HepG2 (cell line): ENCODE measurements around the gene COG1. TPM values are rescaled to one million over a fixed set of nuclear protein-coding genes. Genes with fewer than 3 reads are reported as not detected.

ENCODE experiments used
- CBX5 ChIP-seq: sonication (generic); formaldehyde crosslinking; IDR thresholded peaks from 2 replicates; pipeline ENCODE4 v1.4.0; 2020; ENCODE audit warnings: missing genetic modification reagents, borderline replicate concordance
- DNMT3B ChIP-seq: conservative IDR thresholded peaks from 2 replicates; pipeline ENCODE4 v1.6.1; 2016; ENCODE audit warnings: missing biosample characterization, control low read depth
- ELF4 ChIP-seq: sonication (generic); formaldehyde crosslinking; IDR thresholded peaks from 2 replicates; pipeline ENCODE4 v1.5.0; 2020; ENCODE audit warnings: missing genetic modification reagents, mild to moderate bottlenecking, moderate library complexity, borderline replicate concordance
- FOSL1 ChIP-seq: sonication (generic); formaldehyde crosslinking; IDR thresholded peaks from 2 replicates; pipeline ENCODE4 v1.9.0; 2021; ENCODE audit warnings: missing genetic modification reagents, borderline replicate concordance
- FOXO1 ChIP-seq: sonication (generic); formaldehyde crosslinking; IDR thresholded peaks from 2 replicates; pipeline ENCODE4 v1.4.0; 2020; ENCODE audit warnings: missing genetic modification reagents
- HDAC1 ChIP-seq: sonication (generic); formaldehyde crosslinking; IDR thresholded peaks from 2 replicates; pipeline ENCODE4 v1.5.1; 2020; ENCODE audit warnings: mild to moderate bottlenecking, missing genetic modification reagents
- HDAC2 ChIP-seq: sonication (generic); formaldehyde crosslinking; IDR thresholded peaks from 2 replicates; pipeline ENCODE4 v1.4.0; 2020; ENCODE audit warnings: missing genetic modification reagents
- MBNL3 ChIP-seq: fragments of 250-450 bp; sonication (Bioruptor Pico); conservative IDR thresholded peaks from 2 replicates; pipeline ENCODE4 v1.8.0; 2022; ENCODE audit warnings: mild to moderate bottlenecking, inconsistent platforms
- MTA3 ChIP-seq: sonication (generic); formaldehyde crosslinking; IDR thresholded peaks from 2 replicates; pipeline ENCODE4 v1.4.0; 2020; ENCODE audit warnings: missing genetic modification reagents
- NBN ChIP-seq: fragments of 450-650 bp; conservative IDR thresholded peaks from 2 replicates; pipeline ENCODE4 v1.6.1; 2017
- NCOA2 ChIP-seq: sonication (generic); formaldehyde crosslinking; IDR thresholded peaks from 2 replicates; pipeline ENCODE4 v1.8.0; 2022; ENCODE audit warnings: inconsistent platforms
- RARA ChIP-seq: IDR thresholded peaks from 2 replicates; pipeline ENCODE4 v1.6.1; 2016; ENCODE audit warnings: missing genetic modification reagents, missing compliant biosample characterization
- SP4 ChIP-seq: sonication (generic); formaldehyde crosslinking; IDR thresholded peaks from 2 replicates; pipeline ENCODE4 v1.8.1; 2023; ENCODE audit warnings: mild to moderate bottlenecking, missing genetic modification reagents
- SUZ12 ChIP-seq: fragments of 150-350 bp; IDR thresholded peaks from 2 replicates; pipeline ENCODE4 v1.6.1; 2014; ENCODE audit warnings: low read depth, low read length
- ZFY ChIP-seq: sonication (generic); formaldehyde crosslinking; IDR thresholded peaks from 2 replicates; pipeline ENCODE4 v1.4.0; 2020; ENCODE audit warnings: missing genetic modification reagents
- ZNF331 ChIP-seq: sonication (generic); formaldehyde crosslinking; IDR thresholded peaks from 2 replicates; pipeline ENCODE4 v1.4.0; 2020; ENCODE audit warnings: missing genetic modification reagents
- ZNF432 ChIP-seq: sonication (generic); formaldehyde crosslinking; IDR thresholded peaks from 2 replicates; pipeline ENCODE4 v1.5.0; 2020; ENCODE audit warnings: missing genetic modification reagents, mild to moderate bottlenecking, borderline replicate concordance
- ZNF672 ChIP-seq: sonication (generic); formaldehyde crosslinking; IDR thresholded peaks from 2 replicates; pipeline ENCODE4 v1.8.1; 2022; ENCODE audit warnings: missing genetic modification reagents
- ZNF772 ChIP-seq: sonication (generic); formaldehyde crosslinking; IDR thresholded peaks from 2 replicates; pipeline ENCODE4 v1.5.0; 2020; ENCODE audit warnings: mild to moderate bottlenecking, missing genetic modification reagents
- polyA plus RNA-seq, 8 experiments: library from polyadenylated mRNA; depleted of rRNA in 3 of 8; stranded (reverse) in 7 of 8; unstranded in 1 of 8; fragments of >200 nt; fragmentation: Illumina TruSeq in 4 of 8; extraction: Trizol in 4 of 8; gene quantifications; 2 replicates each; pipeline versions ENCODE4 v1.2.1 to v1.2.3, GENCODE V29; 2011 to 2016; ENCODE audit warnings: low read depth in 4 of 8, missing spikeins in 1 of 8, mixed read lengths in 1 of 8; ENCODE audit not compliant: insufficient read depth in 1 of 8
- total RNA-seq, 5 experiments: library from RNA; depleted of rRNA; stranded (reverse); fragments of >200 nt; fragmentation: Illumina TruSeq; extraction: Trizol; gene quantifications; 2 replicates each; pipeline ENCODE4 v1.2.3, GENCODE V29; 2016; ENCODE audit warnings: low read depth in 1 of 5
- TF ChIP-seq, protein P1 (sequence below): sonication (generic); formaldehyde crosslinking; IDR thresholded peaks from 2 replicates; pipeline ENCODE4 v1.5.0; 2020; ENCODE audit warnings: missing genetic modification reagents
- TF ChIP-seq, protein P2 (sequence below): sonication (generic); formaldehyde crosslinking; IDR thresholded peaks from 2 replicates; pipeline ENCODE4 v1.8.1; 2023; ENCODE audit warnings: mild to moderate bottlenecking, inconsistent platforms, moderate library complexity, missing genetic modification reagents, borderline replicate concordance
- TF ChIP-seq, protein P3 (sequence below): sonication (generic); formaldehyde crosslinking; IDR thresholded peaks from 2 replicates; pipeline ENCODE4 v1.8.1; 2023; ENCODE audit warnings: mild to moderate bottlenecking, missing genetic modification reagents, borderline replicate concordance
- TF ChIP-seq, protein P4 (sequence below): sonication (generic); formaldehyde crosslinking; IDR thresholded peaks from 2 replicates; pipeline ENCODE4 v1.8.1; 2023; ENCODE audit warnings: missing genetic modification reagents, inconsistent platforms, borderline replicate concordance
- TF ChIP-seq, protein P5 (sequence below): sonication (generic); formaldehyde crosslinking; IDR thresholded peaks from 2 replicates; pipeline ENCODE4 v1.5.0; 2020; ENCODE audit warnings: mild to moderate bottlenecking, missing genetic modification reagents
- TF ChIP-seq, protein P6 (sequence below): sonication (generic); IDR thresholded peaks from 2 replicates; pipeline ENCODE4 v1.6.1; 2016; ENCODE audit warnings: low read depth, borderline replicate concordance

COG1 gene
- total and polyA plus RNA-seq, 2 of the 13 experiments (the other 11 are each of a cell fraction or from before 2014, with no cell fraction given) = 36.6 to 39.7 TPM

DNA sequence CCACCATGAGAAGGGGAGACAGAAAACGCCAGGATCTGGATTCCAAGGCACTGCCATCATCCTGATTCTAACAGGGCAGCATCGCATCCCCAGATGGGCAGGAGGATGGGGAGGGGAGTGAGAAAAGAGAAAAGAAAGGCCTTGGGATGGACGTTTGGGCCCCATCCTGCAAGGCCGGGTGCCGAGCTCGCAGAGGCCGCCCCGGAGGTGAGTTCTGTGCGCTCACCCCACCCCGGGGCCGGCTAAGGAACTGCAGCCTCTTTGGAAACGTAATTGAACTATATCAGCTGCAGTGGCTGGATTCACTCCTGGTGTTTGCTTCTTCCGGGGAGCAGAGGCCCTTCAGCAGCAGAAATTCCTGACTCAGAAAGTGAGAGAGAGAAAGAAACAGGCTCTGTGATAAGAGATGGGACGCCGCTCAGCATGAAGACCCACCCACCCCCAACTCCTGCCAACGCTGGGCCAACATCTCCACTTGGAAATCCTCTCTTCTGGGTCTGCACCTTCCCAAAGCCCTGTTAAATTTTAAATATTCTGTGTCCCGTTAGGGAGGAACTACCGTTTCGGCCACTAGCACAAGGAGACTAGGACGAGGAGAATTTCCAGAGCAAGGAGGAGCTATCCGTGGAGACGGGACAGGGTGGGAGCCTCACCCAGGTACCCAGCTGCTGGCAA lies 36.6 kb upstream of the COG1 start (continued):
- TF ChIP-seq SP4 (no peak), SUZ12 (no peak), ZFY (CRISPR knock-in tag) (no peak), ZNF672 (no peak), ZNF432 (CRISPR knock-in tag) (no peak), DNMT3B (CRISPR knock-in tag) (no peak; the same call in 1 of the 2 replicates), NBN (no peak), ZNF772 (CRISPR knock-in tag) (no peak), MBNL3 (CRISPR knock-in tag) (no peak), FOXO1 (CRISPR knock-in tag) (peak; percentile 39; the same call in 1 of the 2 replicates), CBX5 (CRISPR knock-in tag) (peak; percentile 66), NCOA2 (CRISPR knock-in tag) (peak; percentile 45; the same call in 1 of the 2 replicates), HDAC2 (CRISPR knock-in tag) (peak; percentile 54), HDAC1 (no peak), ZNF331 (CRISPR knock-in tag) (peak; percentile 67; the same call in 1 of the 2 replicates), FOSL1 (CRISPR knock-in tag) (no peak), RARA (CRISPR knock-in tag) (no peak), ELF4 (CRISPR knock-in tag) (no peak), MTA3 (CRISPR knock-in tag) (no peak)
- TF ChIP-seq, protein P1, sequence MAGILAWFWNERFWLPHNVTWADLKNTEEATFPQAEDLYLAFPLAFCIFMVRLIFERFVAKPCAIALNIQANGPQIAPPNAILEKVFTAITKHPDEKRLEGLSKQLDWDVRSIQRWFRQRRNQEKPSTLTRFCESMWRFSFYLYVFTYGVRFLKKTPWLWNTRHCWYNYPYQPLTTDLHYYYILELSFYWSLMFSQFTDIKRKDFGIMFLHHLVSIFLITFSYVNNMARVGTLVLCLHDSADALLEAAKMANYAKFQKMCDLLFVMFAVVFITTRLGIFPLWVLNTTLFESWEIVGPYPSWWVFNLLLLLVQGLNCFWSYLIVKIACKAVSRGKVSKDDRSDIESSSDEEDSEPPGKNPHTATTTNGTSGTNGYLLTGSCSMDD (CRISPR knock-in tag) = no peak
- TF ChIP-seq, protein P2, sequence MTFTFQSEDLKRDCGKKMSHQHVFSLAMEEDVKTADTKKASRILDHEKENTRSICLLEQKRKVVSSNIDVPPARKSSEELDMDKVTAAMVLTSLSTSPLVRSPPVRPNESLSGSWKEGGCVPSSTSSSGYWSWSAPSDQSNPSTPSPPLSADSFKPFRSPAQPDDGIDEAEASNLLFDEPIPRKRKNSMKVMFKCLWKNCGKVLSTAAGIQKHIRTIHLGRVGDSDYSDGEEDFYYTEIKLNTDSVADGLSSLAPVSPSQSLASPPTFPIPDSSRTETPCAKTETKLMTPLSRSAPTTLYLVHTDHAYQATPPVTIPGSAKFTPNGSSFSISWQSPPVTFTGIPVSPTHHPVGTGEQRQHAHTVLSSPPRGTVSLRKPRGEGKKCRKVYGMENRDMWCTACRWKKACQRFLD (CRISPR knock-in tag) = no peak
- TF ChIP-seq, protein P3, sequence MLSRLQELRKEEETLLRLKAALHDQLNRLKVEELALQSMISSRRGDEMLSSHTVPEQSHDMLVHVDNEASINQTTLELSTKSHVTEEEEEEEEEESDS (CRISPR knock-in tag) = no peak
- TF ChIP-seq, protein P4, sequence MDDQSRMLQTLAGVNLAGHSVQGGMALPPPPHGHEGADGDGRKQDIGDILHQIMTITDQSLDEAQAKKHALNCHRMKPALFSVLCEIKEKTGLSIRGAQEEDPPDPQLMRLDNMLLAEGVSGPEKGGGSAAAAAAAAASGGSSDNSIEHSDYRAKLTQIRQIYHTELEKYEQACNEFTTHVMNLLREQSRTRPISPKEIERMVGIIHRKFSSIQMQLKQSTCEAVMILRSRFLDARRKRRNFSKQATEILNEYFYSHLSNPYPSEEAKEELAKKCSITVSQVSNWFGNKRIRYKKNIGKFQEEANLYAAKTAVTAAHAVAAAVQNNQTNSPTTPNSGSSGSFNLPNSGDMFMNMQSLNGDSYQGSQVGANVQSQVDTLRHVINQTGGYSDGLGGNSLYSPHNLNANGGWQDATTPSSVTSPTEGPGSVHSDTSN (CRISPR knock-in tag) = no peak
- TF ChIP-seq, protein P5, sequence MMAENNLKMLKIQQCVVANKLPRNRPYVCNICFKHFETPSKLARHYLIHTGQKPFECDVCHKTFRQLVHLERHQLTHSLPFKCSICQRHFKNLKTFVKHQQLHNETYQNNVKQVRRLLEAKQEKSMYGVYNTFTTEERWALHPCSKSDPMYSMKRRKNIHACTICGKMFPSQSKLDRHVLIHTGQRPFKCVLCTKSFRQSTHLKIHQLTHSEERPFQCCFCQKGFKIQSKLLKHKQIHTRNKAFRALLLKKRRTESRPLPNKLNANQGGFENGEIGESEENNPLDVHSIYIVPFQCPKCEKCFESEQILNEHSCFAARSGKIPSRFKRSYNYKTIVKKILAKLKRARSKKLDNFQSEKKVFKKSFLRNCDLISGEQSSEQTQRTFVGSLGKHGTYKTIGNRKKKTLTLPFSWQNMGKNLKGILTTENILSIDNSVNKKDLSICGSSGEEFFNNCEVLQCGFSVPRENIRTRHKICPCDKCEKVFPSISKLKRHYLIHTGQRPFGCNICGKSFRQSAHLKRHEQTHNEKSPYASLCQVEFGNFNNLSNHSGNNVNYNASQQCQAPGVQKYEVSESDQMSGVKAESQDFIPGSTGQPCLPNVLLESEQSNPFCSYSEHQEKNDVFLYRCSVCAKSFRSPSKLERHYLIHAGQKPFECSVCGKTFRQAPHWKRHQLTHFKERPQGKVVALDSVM (CRISPR knock-in tag) = peak; percentile 32; the same call in 1 of the 2 replicates
- TF ChIP-seq, protein P6, sequence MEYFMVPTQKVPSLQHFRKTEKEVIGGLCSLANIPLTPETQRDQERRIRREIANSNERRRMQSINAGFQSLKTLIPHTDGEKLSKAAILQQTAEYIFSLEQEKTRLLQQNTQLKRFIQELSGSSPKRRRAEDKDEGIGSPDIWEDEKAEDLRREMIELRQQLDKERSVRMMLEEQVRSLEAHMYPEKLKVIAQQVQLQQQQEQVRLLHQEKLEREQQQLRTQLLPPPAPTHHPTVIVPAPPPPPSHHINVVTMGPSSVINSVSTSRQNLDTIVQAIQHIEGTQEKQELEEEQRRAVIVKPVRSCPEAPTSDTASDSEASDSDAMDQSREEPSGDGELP = peak; percentile 64; the same call in 1 of the 2 replicates
